Stimulated activated memory B cell treated with anti-CD40 and anti-IgM and Interleukin-4, amounts not matched to agents 10 μg/mL and 1 μg/mL and 100 μg/mL, for 72 hours (primary cell): ENCODE data around the gene TENM4.

Source experiments
- ATAC-seq: fragments of 150-1000 bp; cut with Tn5 transposase; 2 replicates; pipeline ENCODE4 v1.10.0; 2021
- H3K27ac Mint-ChIP-seq: one replicate; pipeline ENCODE4 v1.8.0; 2022; ENCODE audit warnings: mild to moderate bottlenecking, mixed read lengths
- H3K27me3 Mint-ChIP-seq: one replicate; pipeline ENCODE4 v1.8.0; 2022; ENCODE audit warnings: mixed read lengths
- H3K36me3 Mint-ChIP-seq: one replicate; pipeline ENCODE4 v1.8.0; 2022; ENCODE audit warnings: mixed read lengths
- H3K4me1 Mint-ChIP-seq: one replicate; pipeline ENCODE4 v1.8.0; 2022; ENCODE audit warnings: mixed read lengths
- H3K4me3 Mint-ChIP-seq: one replicate; pipeline ENCODE4 v1.8.0; 2022; ENCODE audit warnings: mild to moderate bottlenecking, moderate library complexity, mixed read lengths
- H3K9me3 Mint-ChIP-seq: one replicate; pipeline ENCODE4 v1.8.0; 2022; ENCODE audit warnings: mixed read lengths

Gene TENM4

GRCh38 chr11:79117488-79117887 is 323.3 kb downstream of the TENM4 start:
- Mint-ChIP-seq H3K4me3 (no peak overlapping the region), H3K27ac (no peak overlapping the region), H3K4me1 (no peaks in the 10 kb centered on the region), H3K36me3 (no peaks in the 10 kb centered on the region), H3K27me3 (peaks cover 8% of the 10 kb centered on the region), H3K9me3 (peaks cover 5% of the 10 kb centered on the region)
- no peak for ATAC-seq

- no peaks in the 10 kb centered on the region for H3K4me1 Mint-ChIP-seq
- H3K36me3 Mint-ChIP-seq: no peaks in the 10 kb centered on the region
- H3K27ac Mint-ChIP-seq: no peak overlapping the region
- no peak overlapping the region for H3K4me3 Mint-ChIP-seq
- H3K27me3 Mint-ChIP-seq: peaks cover 14% of the 10 kb centered on the region
- no peak for ATAC-seq
- H3K9me3 Mint-ChIP-seq: peaks cover 5% of the 10 kb centered on the region
These were observed 324.2 kb downstream of the TENM4 start for GRCh38 chr11:79116600-79116999.

GRCh38 chr11:79113054-79113690 is 327.7 kb downstream of the TENM4 start:
- H3K27me3 Mint-ChIP-seq: peaks cover 18% of the 10 kb centered on the region
- no peak overlapping the region for H3K4me3 Mint-ChIP-seq
- H3K36me3 Mint-ChIP-seq: no peaks in the 10 kb centered on the region
- ATAC-seq: no peak
- peaks cover 5% of the 10 kb centered on the region for H3K9me3 Mint-ChIP-seq
- H3K27ac Mint-ChIP-seq: no peak overlapping the region
- H3K4me1 Mint-ChIP-seq: no peaks in the 10 kb centered on the region

GRCh38 chr11:79110796-79111195 is 330.0 kb downstream of the TENM4 start:
- H3K36me3 Mint-ChIP-seq: no peaks in the 10 kb centered on the region
- no peak for ATAC-seq
- H3K27me3 Mint-ChIP-seq: peaks cover 18% of the 10 kb centered on the region
- no peak overlapping the region for H3K4me3 Mint-ChIP-seq
- peaks cover 5% of the 10 kb centered on the region for H3K9me3 Mint-ChIP-seq
- no peaks in the 10 kb centered on the region for H3K4me1 Mint-ChIP-seq
- no peak overlapping the region for H3K27ac Mint-ChIP-seq

GRCh38 chr11:79110321-79110720 is 330.5 kb downstream of the TENM4 start:
- peaks cover 18% of the 10 kb centered on the region for H3K27me3 Mint-ChIP-seq
- H3K36me3 Mint-ChIP-seq: no peaks in the 10 kb centered on the region
- no peak overlapping the region for H3K27ac Mint-ChIP-seq
- H3K4me3 Mint-ChIP-seq: no peak overlapping the region
- no peak for ATAC-seq
- H3K9me3 Mint-ChIP-seq: peaks cover 5% of the 10 kb centered on the region
- H3K4me1 Mint-ChIP-seq: no peaks in the 10 kb centered on the region

- ATAC-seq: no peak
- H3K4me3 Mint-ChIP-seq: no peak overlapping the region
- H3K9me3 Mint-ChIP-seq: peaks cover under 1% of the 10 kb centered on the region
- peaks cover 14% of the 10 kb centered on the region for H3K27me3 Mint-ChIP-seq
- H3K4me1 Mint-ChIP-seq: no peaks in the 10 kb centered on the region
- no peaks in the 10 kb centered on the region for H3K36me3 Mint-ChIP-seq
- H3K27ac Mint-ChIP-seq: no peak overlapping the region
These were observed 332.0 kb downstream of the TENM4 start for GRCh38 chr11:79108851-79109250.

GRCh38 chr11:79102840-79103239 is 338.0 kb downstream of the TENM4 start:
- no peaks in the 10 kb centered on the region for H3K4me1 Mint-ChIP-seq
- H3K27me3 Mint-ChIP-seq: peaks cover 15% of the 10 kb centered on the region
- no peak overlapping the region for H3K4me3 Mint-ChIP-seq
- no peaks in the 10 kb centered on the region for H3K36me3 Mint-ChIP-seq
- H3K27ac Mint-ChIP-seq: no peak overlapping the region
- no peaks in the 10 kb centered on the region for H3K9me3 Mint-ChIP-seq
- ATAC-seq: no peak

- H3K27ac Mint-ChIP-seq: no peak overlapping the region
- ATAC-seq: no peak
- peaks cover 16% of the 10 kb centered on the region for H3K27me3 Mint-ChIP-seq
- no peaks in the 10 kb centered on the region for H3K9me3 Mint-ChIP-seq
- H3K4me1 Mint-ChIP-seq: no peaks in the 10 kb centered on the region
- H3K4me3 Mint-ChIP-seq: no peak overlapping the region
- H3K36me3 Mint-ChIP-seq: no peaks in the 10 kb centered on the region
These were observed 339.2 kb downstream of the TENM4 start for GRCh38 chr11:79101656-79102055.

- Mint-ChIP-seq H3K4me1 (no peaks in the 10 kb centered on the region), H3K27ac (no peak overlapping the region), H3K4me3 (no peak overlapping the region), H3K27me3 (peaks cover 16% of the 10 kb centered on the region), H3K9me3 (no peaks in the 10 kb centered on the region), H3K36me3 (no peaks in the 10 kb centered on the region)
- ATAC-seq: peak; percentile 42
These were observed 340.5 kb downstream of the TENM4 start for GRCh38 chr11:79100093-79100910.

- Mint-ChIP-seq H3K4me3 (no peak overlapping the region), H3K4me1 (no peaks in the 10 kb centered on the region), H3K27me3 (peaks cover 16% of the 10 kb centered on the region), H3K36me3 (no peaks in the 10 kb centered on the region), H3K9me3 (peaks cover 3% of the 10 kb centered on the region), H3K27ac (no peak overlapping the region)
- no peak for ATAC-seq
These were observed 342.7 kb downstream of the TENM4 start for GRCh38 chr11:79098146-79098545.

- no peaks in the 10 kb centered on the region for H3K4me1 Mint-ChIP-seq
These were observed 343.5 kb downstream of the TENM4 start for GRCh38 chr11:79097246-79097875.

GRCh38 chr11:79095424-79095823 is 345.4 kb downstream of the TENM4 start:
- Mint-ChIP-seq H3K4me1 (no peaks in the 10 kb centered on the region), H3K36me3 (no peaks in the 10 kb centered on the region), H3K4me3 (no peak overlapping the region), H3K27ac (no peak overlapping the region), H3K9me3 (peaks cover 3% of the 10 kb centered on the region), H3K27me3 (peaks cover 8% of the 10 kb centered on the region)
- no peak for ATAC-seq

More at GRCh38 chr11:79097246-79097875, 343.5 kb downstream of the TENM4 start:
- no peak overlapping the region for H3K4me3 Mint-ChIP-seq
- H3K36me3 Mint-ChIP-seq: no peaks in the 10 kb centered on the region
- H3K9me3 Mint-ChIP-seq: peaks cover 3% of the 10 kb centered on the region
- H3K27me3 Mint-ChIP-seq: peaks cover 16% of the 10 kb centered on the region
- ATAC-seq: no peak
- H3K27ac Mint-ChIP-seq: no peak overlapping the region

- H3K4me3 Mint-ChIP-seq: no peak overlapping the region
- ATAC-seq: no peak
- H3K27ac Mint-ChIP-seq: no peak overlapping the region
- peaks cover 8% of the 10 kb centered on the region for H3K27me3 Mint-ChIP-seq
- H3K4me1 Mint-ChIP-seq: no peaks in the 10 kb centered on the region
- no peaks in the 10 kb centered on the region for H3K36me3 Mint-ChIP-seq
- H3K9me3 Mint-ChIP-seq: peaks cover 3% of the 10 kb centered on the region
These were observed 346.2 kb downstream of the TENM4 start for GRCh38 chr11:79094616-79095015.

GRCh38 chr11:79092791-79093353 is 348.0 kb downstream of the TENM4 start:
- Mint-ChIP-seq H3K4me1 (no peaks in the 10 kb centered on the region), H3K9me3 (peaks cover 3% of the 10 kb centered on the region), H3K27ac (no peak overlapping the region), H3K4me3 (no peak overlapping the region), H3K27me3 (peaks cover under 1% of the 10 kb centered on the region), H3K36me3 (no peaks in the 10 kb centered on the region)
- ATAC-seq: no peak

- H3K4me1 Mint-ChIP-seq: no peaks in the 10 kb centered on the region
- H3K4me3 Mint-ChIP-seq: no peak overlapping the region
- H3K9me3 Mint-ChIP-seq: peaks cover 3% of the 10 kb centered on the region
- H3K36me3 Mint-ChIP-seq: no peaks in the 10 kb centered on the region
- H3K27ac Mint-ChIP-seq: no peak overlapping the region
- no peaks in the 10 kb centered on the region for H3K27me3 Mint-ChIP-seq
- no peak for ATAC-seq
These were observed 350.6 kb downstream of the TENM4 start for GRCh38 chr11:79090191-79090705.
